ENCODE data around the gene TNRC6A.
"Not testable (repeated sequence)": the region's sequence is repeated elsewhere in the genome, so short reads cannot be mapped to it uniquely, and the experiment has no call there.

The TNRC6A gene

DNA sequence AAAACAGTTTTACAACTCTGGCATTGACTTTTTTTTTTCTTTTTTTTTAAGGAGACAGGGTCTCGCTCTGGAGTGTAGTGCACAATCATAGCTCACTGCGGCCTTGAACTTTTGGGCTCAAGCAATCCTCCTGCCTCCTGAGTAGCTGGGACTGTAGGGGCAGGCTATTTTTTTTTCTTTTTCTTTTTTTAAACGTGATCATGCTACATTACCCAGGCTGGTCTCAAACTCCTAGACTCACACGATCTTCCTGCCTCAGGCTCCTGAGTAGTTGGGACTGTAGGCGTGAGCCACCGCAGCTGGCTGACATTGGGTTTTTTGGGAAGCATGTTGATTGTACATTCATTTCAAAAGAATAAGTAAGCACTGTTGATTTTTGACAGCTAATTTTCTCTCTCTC, 32.1 kb downstream of the TNRC6A start:
- no peak for DNase-seq

DNA sequence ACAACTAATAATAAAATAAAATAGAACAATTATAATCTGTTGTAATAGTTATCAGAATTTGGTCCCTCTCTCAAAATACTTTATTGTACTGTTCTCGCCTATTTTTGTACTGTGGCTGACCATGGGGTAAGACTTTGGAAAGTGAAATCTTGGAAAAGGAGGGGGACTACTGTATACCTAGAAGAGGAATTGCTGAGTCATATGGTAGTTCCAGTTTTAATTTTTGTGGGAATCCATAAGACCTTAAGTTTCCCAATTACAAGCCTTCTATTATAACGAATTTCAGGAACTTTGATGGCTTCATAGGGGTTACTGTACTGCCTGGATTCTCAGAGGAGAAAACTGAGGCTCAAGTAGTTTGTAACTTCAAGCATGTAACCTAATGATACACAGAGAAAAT, 35.5 kb downstream of the TNRC6A start:
- no peak for DNase-seq

DNA sequence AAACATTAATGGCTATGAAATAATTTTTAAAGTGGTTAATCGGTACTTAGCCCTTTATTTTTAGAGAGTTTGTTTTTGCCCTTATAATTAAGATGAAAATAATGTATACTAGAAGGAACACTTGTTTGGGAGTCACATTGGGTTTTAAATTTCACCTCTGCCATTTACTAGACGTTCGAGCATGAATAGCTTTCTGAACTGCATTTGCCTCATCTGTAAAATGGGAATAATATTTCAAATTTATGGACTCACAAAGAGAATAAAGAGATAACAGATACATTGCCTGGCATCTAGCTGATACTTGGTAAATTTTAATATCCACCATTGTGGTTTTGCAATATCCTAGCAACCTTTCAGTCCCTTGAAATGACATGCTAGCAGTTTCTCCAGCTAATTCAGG, 36.6 kb downstream of the TNRC6A start:
- DNase-seq = no peak

DNA sequence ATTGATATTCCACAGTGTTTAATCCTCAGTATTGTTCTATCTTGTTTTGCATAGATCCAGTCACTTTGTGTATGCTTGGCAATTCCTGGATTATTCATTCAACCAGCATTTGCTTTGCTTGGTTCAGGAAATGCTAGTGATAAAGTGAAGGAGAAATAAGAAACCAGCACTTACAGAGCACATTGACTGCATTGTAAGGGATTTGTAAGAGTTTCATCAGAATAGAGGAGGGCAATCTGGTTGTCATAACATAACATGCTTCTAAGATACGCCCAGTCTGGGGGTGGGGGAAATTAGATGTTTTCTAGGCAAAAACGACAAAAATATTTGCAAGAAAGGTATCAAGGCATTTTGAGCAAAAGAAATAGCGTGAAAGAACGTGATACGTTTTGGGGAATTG, 40.4 kb downstream of the TNRC6A start:
- DNase-seq = no peak

DNA sequence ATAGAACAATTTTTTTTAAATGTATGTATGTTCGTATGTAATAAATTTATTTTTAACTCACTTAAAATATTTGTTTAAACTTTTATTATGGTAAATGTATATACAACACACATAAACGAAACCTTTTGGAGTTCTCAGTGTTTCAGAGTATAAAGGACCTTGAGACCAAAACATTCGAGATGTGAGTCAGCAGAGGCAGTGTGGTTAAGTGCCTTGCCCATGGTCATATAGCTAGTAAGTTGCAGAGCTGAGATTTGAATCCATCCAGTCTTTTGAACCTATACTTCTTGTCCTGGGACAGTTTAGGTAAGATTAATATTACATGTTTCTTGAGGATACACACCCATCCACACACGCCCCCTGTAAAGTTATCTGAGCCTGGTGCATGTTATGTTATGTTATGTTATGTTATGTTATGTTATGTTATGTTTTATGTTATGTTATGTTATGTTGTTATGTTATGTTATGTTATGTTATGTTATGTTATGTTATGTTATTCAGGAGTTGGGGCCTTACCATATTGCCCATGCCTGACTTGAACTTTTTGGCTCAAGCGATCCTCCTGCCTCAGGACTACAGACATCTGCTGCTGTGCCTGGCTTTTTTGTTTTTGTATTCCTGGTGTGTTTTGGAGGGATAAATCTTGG, 41.8 kb downstream of the TNRC6A start:
- DNase-seq = peak; percentile 26

DNA sequence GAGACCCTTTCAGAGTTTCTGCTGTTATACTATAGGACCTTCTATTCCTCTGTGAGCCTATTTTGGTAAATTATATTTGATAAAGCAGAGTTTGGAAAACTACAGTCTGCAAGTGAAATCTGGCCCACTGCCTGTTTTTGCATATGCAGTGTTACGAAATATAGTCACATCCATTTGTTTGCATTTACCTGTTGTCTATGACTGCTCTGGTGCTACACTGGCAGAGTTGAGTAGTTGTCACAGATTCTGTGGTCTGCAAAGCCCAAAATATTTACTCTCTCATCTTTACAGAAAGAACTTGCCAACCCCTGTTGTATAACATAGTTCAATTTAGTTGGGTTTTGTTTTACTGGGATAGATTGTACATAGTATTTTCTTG, 42.3 kb downstream of the TNRC6A start:
- no peak for DNase-seq

DNA sequence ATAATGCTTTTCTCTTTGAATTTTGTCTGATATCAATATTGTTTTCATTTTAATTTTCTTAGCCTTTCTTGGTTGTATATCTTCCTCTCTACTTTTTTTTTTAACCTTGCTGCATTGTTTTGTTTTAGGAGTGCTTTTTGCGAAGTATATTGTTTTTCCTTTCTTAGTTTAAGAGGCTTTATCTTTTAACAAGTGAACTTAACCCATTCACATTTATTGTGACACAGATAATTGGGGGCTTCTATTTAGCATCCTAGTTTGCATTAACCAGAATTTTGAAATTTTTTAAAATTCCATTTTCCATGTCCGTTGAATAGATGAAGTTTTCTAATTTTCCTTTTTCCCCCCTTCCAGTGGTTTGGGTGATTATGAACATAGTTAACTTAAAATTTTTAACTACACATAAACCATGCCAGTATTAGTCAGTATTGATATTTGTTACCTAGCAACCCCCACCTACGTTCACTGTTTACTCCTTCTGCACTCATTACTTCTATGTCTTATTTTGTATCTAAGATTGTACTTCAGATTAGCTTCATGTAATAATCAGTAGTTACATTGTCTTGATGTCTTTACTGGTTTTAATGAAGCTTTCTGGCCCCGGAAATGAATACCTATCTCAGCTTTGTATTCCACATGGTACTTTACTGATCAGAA, 44.4 kb downstream of the TNRC6A start:
- DNase-seq = no peak

DNA sequence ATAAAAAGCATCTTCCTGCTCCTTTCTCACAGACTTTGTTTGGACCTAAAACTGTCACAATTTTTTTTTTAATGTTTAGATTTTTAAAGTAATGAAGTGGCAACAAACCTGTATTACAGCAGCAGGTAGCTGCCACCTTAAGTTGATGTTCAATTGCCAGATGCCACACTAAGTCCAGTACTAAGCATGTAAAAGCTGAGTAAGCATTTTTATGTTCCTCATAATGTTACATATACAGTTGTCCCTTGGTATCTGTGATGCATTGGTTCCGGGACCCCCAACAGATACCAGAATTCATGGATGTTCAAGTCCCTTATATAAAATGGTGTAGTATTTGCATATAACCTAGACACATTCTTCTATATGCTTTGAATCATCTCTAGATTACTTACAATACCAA, 45.1 kb downstream of the TNRC6A start:
- DNase-seq = no peak

DNA sequence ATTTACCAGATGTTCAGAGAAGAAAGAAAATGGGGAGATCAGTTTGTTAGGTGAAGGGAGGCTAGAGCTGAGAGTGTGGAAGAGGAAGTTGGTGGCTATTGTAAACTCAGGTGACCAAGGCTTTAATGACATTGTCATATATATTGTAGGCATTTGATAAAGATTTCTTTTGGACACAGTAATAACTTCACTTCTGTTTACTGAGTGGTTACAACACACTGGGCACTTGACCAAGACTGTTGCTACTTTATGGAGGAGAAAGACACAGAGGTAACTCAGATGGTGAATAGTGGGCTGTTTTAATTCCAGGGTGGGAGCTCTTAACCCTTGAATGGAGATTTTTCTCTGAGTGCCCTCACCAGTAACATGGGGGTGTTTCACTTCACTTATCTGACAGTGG, 46.0 kb downstream of the TNRC6A start:
- DNase-seq = no peak

DNA sequence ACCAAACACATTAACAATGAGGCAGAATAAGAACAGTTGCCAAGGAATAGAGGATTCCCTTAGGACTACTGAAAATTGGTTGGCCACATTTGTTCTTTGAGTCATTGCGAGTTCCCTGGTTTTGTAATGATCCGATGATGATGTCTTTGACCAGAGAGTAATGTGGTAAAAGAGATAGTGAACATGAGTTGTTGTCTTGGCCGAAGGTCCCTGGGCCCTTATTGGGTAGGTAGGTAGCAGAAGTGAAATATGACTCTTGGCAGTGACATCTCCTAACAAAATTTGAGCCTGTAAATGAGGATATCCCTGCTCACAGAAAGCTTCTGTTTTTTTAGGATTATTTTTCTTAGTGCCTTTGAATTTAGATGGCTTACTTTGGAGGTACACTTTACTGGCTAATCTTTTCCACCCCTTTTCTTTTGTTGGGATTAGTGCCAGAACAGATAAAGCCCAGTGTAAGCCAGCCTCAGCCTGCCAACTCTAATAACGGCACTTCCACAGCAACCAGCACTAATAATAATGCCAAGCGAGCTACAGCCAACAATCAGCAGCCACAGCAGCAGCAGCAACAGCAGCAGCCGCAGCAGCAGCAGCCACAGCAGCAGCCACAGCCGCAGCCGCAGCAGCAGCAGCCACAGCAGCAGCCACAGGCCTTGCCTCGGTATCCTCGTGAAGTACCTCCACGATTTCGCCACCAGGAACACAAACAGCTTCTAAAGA, 47.2 kb downstream of the TNRC6A start:
- no peak for DNase-seq

DNA sequence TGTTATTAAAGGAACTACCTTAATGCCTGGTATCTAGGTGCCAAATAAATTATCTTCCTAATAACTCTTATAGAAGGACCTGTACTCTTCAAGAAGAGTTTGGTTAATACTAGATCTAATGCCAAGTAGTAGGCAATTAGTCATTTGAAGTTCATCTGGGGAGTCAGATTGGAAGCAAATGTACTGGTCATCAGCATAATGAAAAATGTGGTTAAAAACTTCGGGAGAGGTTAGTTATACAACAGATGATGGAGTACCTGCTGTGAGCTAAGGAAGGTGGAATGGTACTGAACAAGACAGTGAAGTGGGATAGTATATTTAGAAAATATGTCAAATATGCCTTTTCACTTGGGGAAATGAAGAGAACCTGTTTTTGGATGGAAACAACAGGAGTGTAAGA, 49.2 kb downstream of the TNRC6A start:
- DNase-seq = no peak

DNA sequence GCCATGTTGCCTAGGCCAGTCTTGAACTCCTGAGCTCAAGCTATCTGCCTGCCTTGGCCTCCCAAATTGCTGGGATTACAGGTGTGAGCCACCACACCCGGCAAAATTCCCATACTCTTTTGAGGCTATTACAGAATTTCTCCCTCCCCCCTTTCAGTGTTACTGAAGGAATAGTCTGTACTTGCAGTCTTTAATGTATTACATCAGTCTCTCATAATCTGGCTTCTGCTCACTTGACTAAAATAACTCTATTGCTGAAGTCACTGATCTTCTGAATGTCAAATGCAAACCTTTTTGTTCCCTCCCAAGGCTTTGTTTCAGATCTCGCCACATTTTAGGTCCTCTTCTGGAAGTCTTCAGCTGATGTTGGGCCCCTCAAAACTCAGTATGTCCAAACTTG, 51.8 kb downstream of the TNRC6A start:
- DNase-seq = no peak

DNA sequence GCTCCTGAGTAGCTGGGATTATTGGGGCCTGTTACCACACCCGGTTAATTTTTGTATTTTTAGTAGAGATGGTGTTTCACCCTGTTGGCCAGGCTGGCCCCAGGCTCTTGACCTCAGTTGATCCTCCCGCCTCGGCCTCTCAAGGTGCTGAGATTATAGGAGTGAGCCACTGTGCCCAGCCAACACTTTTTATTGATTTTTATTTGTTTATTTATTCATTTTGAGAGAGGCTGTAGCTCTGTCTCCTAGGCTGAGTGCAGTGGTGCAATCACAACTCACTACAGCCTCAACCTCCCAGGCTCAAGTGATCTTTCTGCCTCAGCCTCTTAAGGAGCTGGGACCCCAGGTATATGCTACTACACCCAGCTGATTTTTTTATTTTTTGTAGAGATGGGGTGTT, 54.7 kb downstream of the TNRC6A start:
- no peak for DNase-seq

DNA sequence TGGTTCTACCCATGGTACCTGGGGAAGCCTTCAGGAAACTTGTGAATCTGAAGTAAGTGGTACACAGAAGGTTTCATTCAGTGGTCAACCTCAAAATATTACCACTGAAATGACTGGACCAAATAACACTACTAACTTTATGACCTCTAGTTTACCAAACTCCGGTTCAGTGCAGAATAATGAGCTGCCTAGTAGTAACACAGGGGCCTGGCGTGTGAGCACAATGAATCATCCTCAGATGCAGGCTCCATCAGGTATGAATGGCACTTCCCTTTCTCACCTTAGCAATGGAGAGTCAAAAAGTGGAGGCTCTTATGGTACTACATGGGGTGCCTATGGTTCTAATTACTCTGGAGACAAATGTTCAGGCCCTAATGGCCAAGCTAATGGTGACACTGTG, 60.4 kb downstream of the TNRC6A start:
- no peak for DNase-seq

DNA sequence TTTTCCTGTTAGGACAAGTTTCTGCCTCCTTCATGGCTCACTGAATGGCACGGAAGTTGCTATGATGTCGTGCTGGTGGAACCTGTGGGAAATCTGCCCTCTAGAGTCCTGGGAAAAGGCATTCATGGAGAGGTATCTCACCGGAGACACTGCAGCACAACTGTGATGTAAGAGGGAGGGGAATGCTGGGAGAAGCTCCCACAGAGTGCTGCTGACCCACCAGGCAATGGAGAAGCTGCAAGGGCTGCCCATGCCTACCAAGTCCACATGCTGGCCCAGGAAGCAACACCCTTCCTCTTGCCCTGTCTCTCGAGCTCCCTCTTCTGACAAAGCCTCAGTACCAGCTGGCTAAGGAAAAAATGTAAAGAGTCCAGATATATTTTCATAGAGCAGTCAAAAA, 71.1 kb downstream of the TNRC6A start:
- DNase-seq = peak; percentile 46

DNA sequence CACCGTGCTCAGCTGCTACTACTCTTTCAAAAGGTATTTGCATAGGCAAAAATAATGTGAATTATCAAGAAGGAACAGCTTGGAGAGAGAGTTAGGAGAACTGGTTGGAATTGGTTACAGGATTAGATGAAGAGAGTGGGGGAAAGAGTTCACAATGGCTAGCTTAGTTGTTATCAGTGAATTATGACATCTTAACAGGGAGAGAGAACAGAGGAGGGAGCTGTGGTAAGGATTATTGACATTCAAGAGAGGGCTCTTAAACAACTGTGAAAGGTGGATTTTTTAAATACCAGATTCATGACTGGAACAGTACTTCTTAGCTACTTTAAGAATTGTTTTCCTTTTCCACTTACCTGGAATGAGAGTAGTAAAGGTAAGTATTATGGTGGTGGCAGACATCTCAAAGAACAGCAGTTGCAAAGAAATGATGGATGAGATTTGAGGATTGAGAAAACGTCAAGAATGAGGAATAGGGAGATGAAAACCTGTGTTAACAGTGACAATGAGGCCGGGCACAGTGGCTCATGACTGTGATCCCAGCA, 72.4 kb downstream of the TNRC6A start:
- no peak for DNase-seq

DNA sequence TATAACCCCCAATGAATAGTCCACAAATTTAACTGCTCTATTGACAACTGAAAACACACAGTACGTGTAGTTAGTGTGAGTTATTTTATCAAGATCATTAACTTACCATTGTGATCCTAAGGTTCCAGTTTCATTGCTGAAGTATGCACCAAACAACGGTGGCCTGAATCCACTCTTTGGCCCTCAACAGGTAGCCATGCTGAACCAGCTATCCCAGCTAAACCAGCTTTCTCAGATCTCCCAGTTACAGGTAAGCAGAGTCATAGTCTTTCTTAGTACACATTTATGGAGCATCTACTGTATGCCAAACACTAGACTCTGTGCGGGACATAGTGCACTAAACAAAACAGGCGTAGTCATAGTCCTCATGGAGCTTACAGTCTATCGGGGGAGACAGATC, 76.0 kb downstream of the TNRC6A start:
- no peak for DNase-seq

DNA sequence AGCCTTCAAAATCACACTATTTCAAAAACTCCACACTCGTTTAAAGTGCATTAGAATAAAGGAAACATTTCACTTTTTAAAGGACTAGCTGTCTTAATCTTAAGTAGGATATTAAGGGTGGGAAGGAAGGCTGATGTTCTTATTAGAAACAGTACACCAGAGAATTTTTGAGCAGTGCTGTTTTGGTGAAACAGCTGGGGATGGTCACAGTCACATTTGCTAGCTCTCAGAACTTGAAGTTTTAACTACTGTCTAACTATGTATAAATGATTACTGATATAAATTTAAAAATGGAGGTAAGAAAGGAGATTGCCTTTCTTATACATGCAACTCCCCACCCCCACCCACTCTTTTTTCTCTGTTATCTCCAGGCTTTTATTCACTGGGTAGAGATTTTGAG, 77.8 kb downstream of the TNRC6A start:
- DNase-seq = no peak

DNA sequence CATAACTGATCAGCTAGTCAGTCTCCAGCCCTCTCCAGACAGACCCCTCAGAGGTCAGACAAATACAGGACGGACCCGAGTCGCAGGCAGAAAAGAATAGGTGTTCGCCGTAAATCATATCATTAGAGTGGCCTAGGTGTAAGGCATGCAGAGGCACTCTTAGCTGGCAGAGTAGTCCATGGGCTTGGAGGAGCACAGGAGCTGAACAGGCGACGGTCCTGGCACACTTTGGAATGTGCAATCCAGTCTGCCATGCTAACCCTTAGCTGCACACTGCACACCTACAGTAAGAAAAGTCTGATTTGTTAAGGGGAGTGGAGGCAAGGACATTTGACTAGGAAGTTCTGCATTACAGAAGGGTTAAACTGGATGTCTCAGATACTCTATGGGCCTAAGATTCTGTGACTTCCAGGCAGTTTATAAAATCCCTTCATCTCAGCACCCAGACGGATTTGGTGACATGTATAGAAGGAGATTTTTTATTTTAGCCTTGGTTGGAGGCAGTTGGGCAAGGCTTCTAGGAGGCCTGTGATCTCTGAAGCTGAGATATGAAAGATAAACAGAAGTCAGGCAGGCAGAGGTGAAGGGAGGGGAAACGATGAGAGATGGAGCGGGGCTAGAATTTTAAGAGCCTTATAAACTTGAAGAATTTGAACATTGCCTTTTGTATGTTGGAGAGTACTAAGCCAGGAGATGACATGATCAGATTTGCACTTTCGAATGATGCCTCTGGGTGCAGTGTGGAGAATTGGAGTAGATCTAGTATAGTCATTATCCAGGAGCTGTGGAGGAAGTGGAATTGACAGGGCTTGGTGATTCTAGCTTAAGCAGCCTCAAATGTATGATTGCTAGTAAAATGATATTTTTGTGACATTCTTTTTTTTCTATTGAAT, 81.7 kb downstream of the TNRC6A start:
- no peak for DNase-seq

DNA sequence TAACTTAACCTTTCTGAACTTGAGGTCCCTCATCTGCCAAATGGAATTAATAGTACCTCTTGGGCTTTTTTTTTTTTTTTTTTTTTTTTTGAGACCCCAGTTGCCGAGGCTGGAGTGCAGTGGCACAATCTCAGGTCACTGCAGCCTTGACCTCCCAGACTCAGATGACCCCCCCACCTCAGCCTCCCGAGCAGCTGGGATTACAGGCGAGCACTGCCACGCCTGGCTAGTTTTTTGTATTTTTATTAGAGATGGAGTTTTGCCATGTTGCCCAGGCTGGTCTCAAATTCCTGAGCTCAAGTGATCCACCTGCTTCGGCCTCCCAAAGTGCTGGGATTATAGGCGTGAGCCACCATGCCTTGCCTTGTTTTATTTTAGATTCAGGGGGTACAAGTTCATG, 83.4 kb downstream of the TNRC6A start:
- DNase-seq = not testable (repeated sequence)

DNA sequence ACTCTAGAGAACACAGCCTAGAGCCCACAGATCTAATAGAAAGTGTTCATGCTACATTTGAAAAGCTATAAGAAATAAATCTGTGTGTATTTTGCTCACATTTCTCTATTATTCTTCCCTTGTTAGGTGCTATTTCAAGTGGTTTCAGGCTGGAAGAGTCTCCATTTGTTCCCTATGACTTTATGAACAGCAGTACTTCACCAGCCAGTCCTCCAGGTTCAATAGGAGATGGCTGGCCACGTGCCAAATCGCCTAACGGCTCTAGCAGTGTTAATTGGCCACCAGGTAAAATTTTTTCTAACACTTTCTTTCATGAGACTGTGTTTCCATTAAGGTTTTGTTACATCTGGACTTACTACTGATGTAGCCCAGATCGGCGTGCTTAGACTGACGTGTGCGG, 85.6 kb downstream of the TNRC6A start:
- no peak for DNase-seq

DNA sequence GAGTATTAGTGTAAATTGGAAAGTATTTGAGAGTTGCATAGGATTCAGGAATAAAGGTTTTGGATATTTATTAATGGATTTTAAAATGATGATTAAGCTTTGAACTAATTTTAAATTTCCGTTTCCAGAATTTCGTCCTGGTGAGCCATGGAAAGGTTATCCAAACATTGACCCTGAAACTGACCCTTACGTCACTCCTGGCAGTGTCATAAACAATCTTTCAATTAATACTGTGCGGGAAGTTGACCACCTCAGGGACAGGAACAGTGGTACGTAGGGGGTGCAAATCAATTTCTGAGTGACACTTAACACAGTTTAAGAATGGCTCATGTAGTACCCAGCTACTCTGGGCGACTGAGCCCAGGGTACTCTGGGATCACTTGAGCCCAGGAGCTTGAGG, 87.2 kb downstream of the TNRC6A start:
- no peak for DNase-seq

DNA sequence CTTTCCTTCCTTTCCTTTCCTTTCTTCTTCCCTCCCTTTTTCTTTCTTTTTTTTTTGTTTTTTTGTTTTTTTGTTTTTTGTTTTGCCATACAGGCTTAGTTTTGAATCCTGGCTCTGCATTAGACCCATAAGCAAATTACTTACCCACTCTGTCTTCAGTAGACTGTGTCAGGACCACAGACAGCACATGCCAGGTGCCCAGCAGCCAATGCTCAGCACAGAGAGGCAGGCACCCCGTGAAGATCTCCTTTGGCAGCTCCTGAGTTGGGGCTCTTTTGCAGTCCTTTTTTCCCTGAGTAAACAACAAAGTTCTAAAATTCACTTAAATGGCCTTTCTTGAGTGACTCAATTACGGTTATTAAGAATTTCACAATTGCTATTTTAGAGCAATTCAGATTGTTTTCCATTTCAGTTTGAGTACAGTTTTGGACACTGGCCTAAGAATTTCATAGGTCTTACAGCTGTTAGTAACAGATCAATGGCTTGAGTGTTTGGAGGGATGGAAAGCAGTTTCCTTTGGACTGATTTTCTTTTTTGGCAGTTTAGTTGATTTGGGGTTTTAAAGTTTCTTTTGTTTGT, 90.1 kb downstream of the TNRC6A start:
- no peak for DNase-seq
